HCT116 (cell line): Measurements from ENCODE around the gene NFXL1. TPM values are rescaled to one million over a fixed set of nuclear protein-coding genes. Genes with fewer than 3 reads are reported as not detected.

Source experiments
- ATAC-seq: fragments of 200-7000 bp; cut with Tn5 transposase; 2 replicates; pipeline ENCODE4 v1.9.1; 2020; ENCODE audit warnings: mild to moderate bottlenecking, moderate library complexity
- BruUV-seq: library from RNA; stranded (reverse); fragments of 400-500 nt; replicated peaks from 2 replicates; lab custom pipeline; 2021; lab: Mats Ljungman, UMichigan
- CTCF ChIA-PET: fragments of 300-600 bp; sonication (Branson Sonifier 250); formaldehyde crosslinking; loops from one replicate; lab custom pipeline; 2021; ENCODE audit warnings: antibody characterized with exemption; lab: Charles Lee
- POLR2A ChIA-PET: fragments of 300-600, 350-600 bp; sonication (Branson Sonifier 250); formaldehyde crosslinking; loops from one replicate; lab custom pipeline; 2021; ENCODE audit warnings: antibody characterized with exemption; lab: Charles Lee
- RAD21 ChIA-PET, 2 experiments: fragments of 300-600 bp; sonication (Branson Sonifier 250); formaldehyde crosslinking; loops; one replicate each; lab custom pipeline; 2023; ENCODE audit warnings: low total read pairs in 2 of 2; ENCODE audit not compliant: uncharacterized antibody in 2 of 2, unreplicated experiment in 2 of 2, low non-redundant PET in 1 of 2; lab: Charles Lee
- DNase-seq: peaks from one replicate; pipeline ENCODE4 v3.0.0-alpha.2; 2010; ENCODE audit warnings: low read depth, low spot score
- H2AFZ ChIP-seq: fragments of 200-600 bp; shearing (Covaris generic), sonication (generic); 2 replicates; pipeline ENCODE4 v1.6.1; 2017; ENCODE audit warnings: low read depth, mixed run types, mixed read lengths, antibody characterized with exemption, low read length; ENCODE audit not compliant: poor library complexity, severe bottlenecking
- H3K27ac ChIP-seq: 2 replicates; pipeline ENCODE4 v1.5.1; 2012; ENCODE audit warnings: low read depth, low read length
- H3K27me3 ChIP-seq: fragments of 200-600 bp; sonication (generic); 2 replicates; pipeline ENCODE4 v1.6.1; 2016; ENCODE audit warnings: mixed run types, low read length, mixed read lengths; ENCODE audit not compliant: insufficient read depth
- H3K36me3 ChIP-seq, 2 experiments: fragments of 200-500 bp in 1 of 2; fragments of 200-600 bp in 1 of 2; sonication (Bioruptor generic) in 1 of 2; sonication (generic) in 1 of 2; 2 replicates each; pipeline versions ENCODE4 v1.5.1 to v1.6.1; 2014 to 2016; ENCODE audit warnings: low read length in 2 of 2, inconsistent platforms in 1 of 2, mixed read lengths in 1 of 2, mixed run types in 1 of 2; ENCODE audit not compliant: insufficient read depth in 2 of 2, control insufficient read depth in 1 of 2
- H3K4me1 ChIP-seq, 2 experiments: fragments of 200-600 bp in 1 of 2; sonication (generic) in 1 of 2; 2 replicates each; pipeline versions ENCODE4 v1.5.1 to v1.6.1; 2012 to 2017; ENCODE audit warnings: low read length in 2 of 2, inconsistent platforms in 1 of 2, mild to moderate bottlenecking in 1 of 2, mixed read lengths in 1 of 2, mixed run types in 1 of 2, moderate library complexity in 1 of 2; ENCODE audit not compliant: insufficient read depth in 2 of 2, control insufficient read depth in 1 of 2
- H3K4me2 ChIP-seq: fragments of 200-600 bp; sonication (generic); 2 replicates; pipeline ENCODE4 v1.6.1; 2017; ENCODE audit warnings: mixed run types, low read length, mixed read lengths
- H3K4me3 ChIP-seq, 2 experiments: fragments of 200-600 bp in 1 of 2; sonication (generic) in 1 of 2; replicated peaks in 1 of 2; 2 replicates each; pipeline ENCODE4 v1.5.1; 2011 to 2016; ENCODE audit warnings: low read length in 2 of 2, control low read depth in 1 of 2, low read depth in 1 of 2, mild to moderate bottlenecking in 1 of 2, mixed read lengths in 1 of 2, mixed run types in 1 of 2
- H3K79me2 ChIP-seq: fragments of 200-600 bp; sonication (generic); 2 replicates; pipeline ENCODE4 v1.6.1; 2017; ENCODE audit warnings: mild to moderate bottlenecking, mixed run types, low read length, moderate library complexity, mixed read lengths; ENCODE audit not compliant: insufficient read depth
- H3K9ac ChIP-seq: fragments of 200-600 bp; sonication (generic); 2 replicates; pipeline ENCODE4 v1.6.1; 2016; ENCODE audit warnings: low read length, mixed read lengths
- H3K9me2 ChIP-seq: fragments of 200-600 bp; sonication (generic), shearing (Covaris generic); 2 replicates; pipeline ENCODE4 v1.6.1; 2017; ENCODE audit warnings: mixed run types, mild to moderate bottlenecking, moderate library complexity; ENCODE audit not compliant: insufficient read depth
- H3K9me3 ChIP-seq, 2 experiments: fragments of 200-500 bp in 1 of 2; fragments of 200-600 bp in 1 of 2; sonication (Bioruptor generic) in 1 of 2; sonication (generic) in 1 of 2; 2 replicates each; pipeline ENCODE4 v1.6.1; 2014 to 2017; ENCODE audit warnings: low read length in 2 of 2, mixed read lengths in 2 of 2, inconsistent platforms in 1 of 2, low read depth in 1 of 2, mild to moderate bottlenecking in 1 of 2, mixed run types in 1 of 2, moderate library complexity in 1 of 2; ENCODE audit not compliant: control insufficient read depth in 1 of 2, insufficient read depth in 1 of 2
- H4K20me1 ChIP-seq: fragments of 200-600 bp; sonication (generic), shearing (Covaris generic); 2 replicates; pipeline ENCODE4 v1.6.1; 2017; ENCODE audit warnings: mixed run types, mild to moderate bottlenecking, moderate library complexity; ENCODE audit not compliant: insufficient read depth
- CBX3 ChIP-seq: IDR thresholded peaks from 2 replicates; pipeline ENCODE4 v1.6.1; 2012; ENCODE audit warnings: low read depth
- CEBPB ChIP-seq: IDR thresholded peaks from 2 replicates; pipeline ENCODE4 v1.6.1; 2012; ENCODE audit warnings: low read depth
- EGR1 ChIP-seq: IDR thresholded peaks from 2 replicates; pipeline ENCODE4 v1.6.1; 2012; ENCODE audit warnings: low read depth
- ELF1 ChIP-seq: IDR thresholded peaks from 2 replicates; pipeline ENCODE4 v1.6.1; 2012; ENCODE audit warnings: low read depth, borderline replicate concordance
- EZH2phosphoT487 ChIP-seq: fragments of 200-600 bp; IDR thresholded peaks from 2 replicates; pipeline ENCODE4 v1.6.1; 2018; ENCODE audit warnings: antibody characterized with exemption, borderline replicate concordance
- JUND ChIP-seq: IDR thresholded peaks from 2 replicates; pipeline ENCODE4 v1.6.1; 2012
- POLR2A ChIP-seq: IDR thresholded peaks from 2 replicates; pipeline ENCODE4 v1.7.0; 2011; ENCODE audit warnings: borderline replicate concordance; ENCODE audit not compliant: insufficient read depth, insufficient read length; ENCODE audit errors: extremely low read depth
- RAD21 ChIP-seq: IDR thresholded peaks from 2 replicates; pipeline ENCODE4 v1.6.1; 2012; ENCODE audit warnings: low read depth, mild to moderate bottlenecking
- SP1 ChIP-seq: IDR thresholded peaks from 2 replicates; pipeline ENCODE4 v1.6.1; 2012; ENCODE audit warnings: low read depth
- SRF ChIP-seq: IDR thresholded peaks from 2 replicates; pipeline ENCODE4 v1.6.1; 2012; ENCODE audit warnings: low read depth
- YY1 ChIP-seq: IDR thresholded peaks from 2 replicates; pipeline ENCODE4 v1.6.1; 2011; ENCODE audit warnings: low read length, low read depth, moderate library complexity, mild to moderate bottlenecking; ENCODE audit not compliant: insufficient replicate concordance; ENCODE audit errors: extremely low read depth
- ZFX ChIP-seq: fragments of 450-650 bp; IDR thresholded peaks from 2 replicates; pipeline ENCODE4 v1.6.1; 2017
- ZNF274 ChIP-seq: fragments of 200-500 bp; sonication (Bioruptor generic); IDR thresholded peaks from 2 replicates; pipeline ENCODE4 v1.6.1; 2014; ENCODE audit warnings: mild to moderate bottlenecking, low read depth, low read length, inconsistent platforms
- intact Hi-C: fragments of 100-400 bp; cut with micrococcal nuclease; formaldehyde crosslinking; loops from 2 replicates; pipeline ENCODE4 v1.10.0; 2022
- total RNA-seq: library from RNA; stranded (reverse); gene quantifications from one replicate; pipeline ENCODE4 v1.2.1, GENCODE V29; 2021; ENCODE audit not compliant: unreplicated experiment
- TF ChIP-seq, protein P1 (sequence below): IDR thresholded peaks from 2 replicates; pipeline ENCODE4 v1.6.1; 2012; ENCODE audit warnings: low read depth
- TF ChIP-seq, protein P2 (sequence below), 3 experiments: fragments of 200-600 bp in 1 of 3; sonication (generic) in 1 of 3; IDR thresholded peaks in 2 of 3; conservative IDR thresholded peaks in 1 of 3; 2 replicates each; pipeline ENCODE4 v1.5.1; 2012 to 2017; ENCODE audit warnings: low read depth in 2 of 3, low read length in 2 of 3, antibody characterized with exemption in 1 of 3, borderline replicate concordance in 1 of 3, control low read depth in 1 of 3, mild to moderate bottlenecking in 1 of 3, mixed read lengths in 1 of 3, mixed run types in 1 of 3, moderate library complexity in 1 of 3; ENCODE audit not compliant: insufficient read depth in 1 of 3

NFXL1 gene
- total RNA-seq, 1 experiment from 2014 or later: 26.8 TPM

DNA sequence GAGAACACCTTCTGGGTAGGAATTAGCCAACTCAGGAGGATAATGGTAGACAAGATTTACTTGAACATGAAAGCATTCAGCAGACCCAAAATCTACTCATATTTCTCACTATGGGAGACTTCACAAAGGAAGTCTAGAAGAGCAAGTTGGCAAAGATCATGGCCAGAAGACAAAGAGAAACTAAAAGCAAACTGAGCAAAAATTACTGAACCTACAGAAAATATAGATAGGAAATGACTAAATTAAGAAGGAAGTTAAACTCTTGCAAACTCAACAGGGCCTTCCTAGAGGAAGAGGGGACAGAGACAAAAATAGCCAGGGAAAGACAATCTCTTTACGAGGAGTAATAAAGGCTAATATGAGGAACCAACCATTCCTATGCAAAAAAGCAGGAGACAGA is 95.2 kb downstream of the NFXL1 start:
- TF ChIP-seq CEBPB: no peak
- TF ChIP-seq, protein P1, sequence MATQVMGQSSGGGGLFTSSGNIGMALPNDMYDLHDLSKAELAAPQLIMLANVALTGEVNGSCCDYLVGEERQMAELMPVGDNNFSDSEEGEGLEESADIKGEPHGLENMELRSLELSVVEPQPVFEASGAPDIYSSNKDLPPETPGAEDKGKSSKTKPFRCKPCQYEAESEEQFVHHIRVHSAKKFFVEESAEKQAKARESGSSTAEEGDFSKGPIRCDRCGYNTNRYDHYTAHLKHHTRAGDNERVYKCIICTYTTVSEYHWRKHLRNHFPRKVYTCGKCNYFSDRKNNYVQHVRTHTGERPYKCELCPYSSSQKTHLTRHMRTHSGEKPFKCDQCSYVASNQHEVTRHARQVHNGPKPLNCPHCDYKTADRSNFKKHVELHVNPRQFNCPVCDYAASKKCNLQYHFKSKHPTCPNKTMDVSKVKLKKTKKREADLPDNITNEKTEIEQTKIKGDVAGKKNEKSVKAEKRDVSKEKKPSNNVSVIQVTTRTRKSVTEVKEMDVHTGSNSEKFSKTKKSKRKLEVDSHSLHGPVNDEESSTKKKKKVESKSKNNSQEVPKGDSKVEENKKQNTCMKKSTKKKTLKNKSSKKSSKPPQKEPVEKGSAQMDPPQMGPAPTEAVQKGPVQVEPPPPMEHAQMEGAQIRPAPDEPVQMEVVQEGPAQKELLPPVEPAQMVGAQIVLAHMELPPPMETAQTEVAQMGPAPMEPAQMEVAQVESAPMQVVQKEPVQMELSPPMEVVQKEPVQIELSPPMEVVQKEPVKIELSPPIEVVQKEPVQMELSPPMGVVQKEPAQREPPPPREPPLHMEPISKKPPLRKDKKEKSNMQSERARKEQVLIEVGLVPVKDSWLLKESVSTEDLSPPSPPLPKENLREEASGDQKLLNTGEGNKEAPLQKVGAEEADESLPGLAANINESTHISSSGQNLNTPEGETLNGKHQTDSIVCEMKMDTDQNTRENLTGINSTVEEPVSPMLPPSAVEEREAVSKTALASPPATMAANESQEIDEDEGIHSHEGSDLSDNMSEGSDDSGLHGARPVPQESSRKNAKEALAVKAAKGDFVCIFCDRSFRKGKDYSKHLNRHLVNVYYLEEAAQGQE: no peak
- no peak for TF ChIP-seq ZFX
- no peak for TF ChIP-seq SRF
- no peak for TF ChIP-seq ELF1
- TF ChIP-seq YY1: no peak
- TF ChIP-seq, protein P2, sequence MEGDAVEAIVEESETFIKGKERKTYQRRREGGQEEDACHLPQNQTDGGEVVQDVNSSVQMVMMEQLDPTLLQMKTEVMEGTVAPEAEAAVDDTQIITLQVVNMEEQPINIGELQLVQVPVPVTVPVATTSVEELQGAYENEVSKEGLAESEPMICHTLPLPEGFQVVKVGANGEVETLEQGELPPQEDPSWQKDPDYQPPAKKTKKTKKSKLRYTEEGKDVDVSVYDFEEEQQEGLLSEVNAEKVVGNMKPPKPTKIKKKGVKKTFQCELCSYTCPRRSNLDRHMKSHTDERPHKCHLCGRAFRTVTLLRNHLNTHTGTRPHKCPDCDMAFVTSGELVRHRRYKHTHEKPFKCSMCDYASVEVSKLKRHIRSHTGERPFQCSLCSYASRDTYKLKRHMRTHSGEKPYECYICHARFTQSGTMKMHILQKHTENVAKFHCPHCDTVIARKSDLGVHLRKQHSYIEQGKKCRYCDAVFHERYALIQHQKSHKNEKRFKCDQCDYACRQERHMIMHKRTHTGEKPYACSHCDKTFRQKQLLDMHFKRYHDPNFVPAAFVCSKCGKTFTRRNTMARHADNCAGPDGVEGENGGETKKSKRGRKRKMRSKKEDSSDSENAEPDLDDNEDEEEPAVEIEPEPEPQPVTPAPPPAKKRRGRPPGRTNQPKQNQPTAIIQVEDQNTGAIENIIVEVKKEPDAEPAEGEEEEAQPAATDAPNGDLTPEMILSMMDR (IDR thresholded peaks at IDR 0.05 in 2 of 3, conservative IDR thresholded peaks at IDR 0.05 in 1 of 3; ENCODE audit: borderline replicate concordance in 1 of 3, insufficient read depth in 1 of 3, low read depth in 2 of 3, low read length in 2 of 3): no peak
- TF ChIP-seq CBX3: no peak
- TF ChIP-seq POLR2A: no peak
- no peak for TF ChIP-seq EZH2phosphoT487
- no peak for TF ChIP-seq SP1
- no peak for TF ChIP-seq ZNF274
- TF ChIP-seq JUND: no peak
- TF ChIP-seq RAD21: no peak
- no peak for TF ChIP-seq EGR1
- Histone ChIP-seq H3K4me2 (no peak overlapping the region), H3K4me1 (no peaks in the 10 kb centered on the region), H3K9ac (no peak overlapping the region), H3K4me3 (no peak overlapping the region), H3K9me2 (no peaks in the 10 kb centered on the region), H3K36me3 (no peaks in the 10 kb centered on the region), H3K79me2 (no peaks in the 10 kb centered on the region), H4K20me1 (no peaks in the 10 kb centered on the region), H3K27ac (no peak overlapping the region), H2AFZ (no peak overlapping the region), H3K27me3 (no peaks in the 10 kb centered on the region), H3K9me3 (no peaks in the 10 kb centered on the region)
- BruUV-seq: no TSS peak
- ChIA-PET POLR2A (no interaction called here), RAD21 (no interaction called here), CTCF (no interaction called here)
- intact Hi-C loops: no loop called here
- ATAC-seq: no peak
- no peak for DNase-seq
